Left kidney (tissue), 2 donors: ENCODE measurements around the gene MTURN. TPM values are rescaled to one million over a fixed set of nuclear protein-coding genes. Genes with fewer than 3 reads are reported as not detected.

Source experiments
- DNase-seq: peaks from one replicate; pipeline ENCODE4 v3.0.0-alpha.2; 2013
- polyA plus RNA-seq: library from polyadenylated mRNA; unstranded; fragments of 120-200 nt; gene quantifications from one replicate; pipeline ENCODE4 v1.2.1, GENCODE V29; 2013; ENCODE audit not compliant: insufficient read length

Gene MTURN
- polyA plus RNA-seq, 1 donor: 87.4 TPM

- no peak for DNase-seq
These were observed 72.2 kb downstream of the MTURN start for GRCh38 chr7:30206942-30207341.

- no peak for DNase-seq
These were observed 72.6 kb downstream of the MTURN start for GRCh38 chr7:30207376-30207775.

GRCh38 chr7:30209951-30210350 lies 75.2 kb downstream of the MTURN start:
- no peak for DNase-seq

Other genes with a start within 250 kb of the MTURN start
- 68.3 TPM for gene SCRN1, start 145.2 kb upstream of the MTURN start, polyA plus RNA-seq
- gene FKBP14, start 108.3 kb upstream of the MTURN start, polyA plus RNA-seq: 24.3 TPM
- 21.2 TPM for gene PLEKHA8, start 106.6 kb upstream of the MTURN start, polyA plus RNA-seq
- gene ZNRF2, start 149.6 kb downstream of the MTURN start, polyA plus RNA-seq: 17.0 TPM